ENCODE results near the gene TNPO3.

- TF ChIP-seq CTCF (IDR thresholded peaks at IDR 0.05) (no peak), POLR2AphosphoS5 (IDR thresholded peaks at IDR 0.05) (no peak), POLR2A (IDR thresholded peaks at IDR 0.05) (no peak)
Observed at GRCh38 chr7:129017933-129018538, 36.9 kb downstream of the TNPO3 start.

All from gastroesophageal sphincter (tissue), 3 donors.